Esophagus muscularis mucosa (tissue), 4 donors: ENCODE measurements around the gene ZNF407. TPM values are rescaled to one million over a fixed set of nuclear protein-coding genes. Genes with fewer than 3 reads are reported as not detected.
"Not testable (repeated sequence)": the region's sequence is repeated elsewhere in the genome, so short reads cannot be mapped to it uniquely, and the experiment has no call there.

Experiments used
- DNase-seq: peaks from one replicate; pipeline ENCODE4 v3.0.0-alpha.2; 2017; ENCODE audit errors: extremely low spot score
- H3K27ac ChIP-seq, 4 donors: fragments of 200-600 bp; sonication (generic); replicated peaks in 1 of 4; 1 replicate in 3 of 4; 2 replicates in 1 of 4; pipeline ENCODE4 v1.5.1; 2016 to 2019; ENCODE audit warnings: mild to moderate bottlenecking in 1 of 4
- H3K27me3 ChIP-seq, 4 donors: fragments of 200-600 bp; sonication (generic); one replicate each; pipeline versions ENCODE4 v1.5.1 to v1.6.0; 2016 to 2019
- H3K36me3 ChIP-seq, 4 donors: fragments of 200-600 bp; sonication (generic); one replicate each; pipeline ENCODE4 v1.5.1; 2016 to 2019
- H3K4me1 ChIP-seq, 4 donors: fragments of 200-600 bp; sonication (generic); one replicate each; pipeline ENCODE4 v1.5.1; 2016 to 2019
- H3K4me3 ChIP-seq, 4 donors: fragments of 200-600 bp; sonication (generic); 1 replicate in 2 of 4; 2 replicates in 2 of 4; pipeline ENCODE4 v1.5.1; 2016 to 2019; ENCODE audit warnings: mild to moderate bottlenecking in 4 of 4, moderate library complexity in 1 of 4
- H3K9me3 ChIP-seq, 4 donors: fragments of 200-600 bp; sonication (generic); 1 replicate in 3 of 4; 2 replicates in 1 of 4; pipeline ENCODE4 v1.5.1; 2016 to 2019
- CTCF ChIP-seq, 3 experiments: fragments of 200-600 bp in 2 of 3; fragments of 450-650 bp in 1 of 3; sonication (generic) in 2 of 3; IDR thresholded peaks; one replicate each; pipeline ENCODE4 v1.5.1; 2017 to 2019; ENCODE audit warnings: antibody characterized with exemption in 3 of 3, mild to moderate bottlenecking in 2 of 3, moderate library complexity in 1 of 3
- EP300 ChIP-seq: sonication (generic); formaldehyde crosslinking; IDR thresholded peaks from one replicate; pipeline ENCODE4 v1.6.1; 2017; ENCODE audit warnings: antibody characterized with exemption
- POLR2A ChIP-seq: fragments of 450-650 bp; IDR thresholded peaks from one replicate; pipeline ENCODE4 v1.6.1; 2017; ENCODE audit warnings: antibody characterized with exemption, moderate library complexity, mild to moderate bottlenecking, low read depth
- POLR2AphosphoS5 ChIP-seq, 2 donors: sonication (generic); formaldehyde crosslinking; IDR thresholded peaks; one replicate each; pipeline ENCODE4 v1.6.1; 2017; ENCODE audit warnings: antibody characterized with exemption in 2 of 2
- WGBS: methylation state at CpG from one replicate; pipeline ENCODE4 v1.1.5; 2018; 5-methylcytosine and 5-hydroxymethylcytosine counted together
- intact Hi-C: fragments of 100-400 bp; cut with DNase I; formaldehyde crosslinking; loops from one replicate; pipeline ENCODE4 v1.15.1; 2023
- total RNA-seq, 4 donors: library from RNA; depleted of rRNA; stranded (reverse); fragments of >200 nt; gene quantifications; one replicate each; pipeline versions ENCODE4 v1.1.0 to v1.2.1, GENCODE V29; 2016

ZNF407 gene
- total RNA-seq, 4 donors from 2014 or later = 13.9 to 19.1 (median 17.2) TPM

- no peak for TF ChIP-seq POLR2AphosphoS5 (IDR thresholded peaks at IDR 0.05)
- TF ChIP-seq POLR2A = no peak
- no peak for TF ChIP-seq EP300
- no peak for TF ChIP-seq CTCF (IDR thresholded peaks at IDR 0.05)
- H3K27ac ChIP-seq = no peak overlapping the region
- H3K4me3 ChIP-seq = no peak overlapping the region
- DNase-seq = no peak
- intact Hi-C loops = no loop called here
- H3K9me3 ChIP-seq = no peaks in the 10 kb centered on the region
- no peaks in the 10 kb centered on the region for H3K4me1 ChIP-seq
- no peaks in the 10 kb centered on the region for H3K27me3 ChIP-seq
- WGBS = 88% methylated on average over 16 of the region's 22 CpGs
- no peaks in the 10 kb centered on the region for H3K36me3 ChIP-seq
Observed at GRCh38 chr18:75090336-75090735, 492.7 kb downstream of the ZNF407 start.

GRCh38 chr18:75097491-75098225 lies 500.0 kb downstream of the ZNF407 start:
- no peak overlapping the region for H3K4me3 ChIP-seq
- H3K27me3 ChIP-seq = no peaks in the 10 kb centered on the region
- 94% methylated on average over 4 of the region's 6 CpGs for WGBS
- intact Hi-C loops = no loop called here
- H3K36me3 ChIP-seq = no peaks in the 10 kb centered on the region
- peaks cover 0 to 6% (median 0%) of the 10 kb centered on the region in 4 donors for H3K9me3 ChIP-seq
- no peaks in the 10 kb centered on the region for H3K4me1 ChIP-seq
- DNase-seq = no peak
- TF ChIP-seq POLR2AphosphoS5 (IDR thresholded peaks at IDR 0.05) = no peak
- TF ChIP-seq EP300 = no peak
- TF ChIP-seq POLR2A = no peak
- no peak for TF ChIP-seq CTCF (IDR thresholded peaks at IDR 0.05)
- H3K27ac ChIP-seq = no peak overlapping the region

GRCh38 chr18:75100832-75101630 lies 503.4 kb downstream of the ZNF407 start:
- H3K27me3 ChIP-seq = no peaks in the 10 kb centered on the region
- no peaks in the 10 kb centered on the region for H3K9me3 ChIP-seq
- WGBS = 88% methylated on average over 1 of the region's 3 CpGs
- intact Hi-C loops = no loop called here
- H3K4me1 ChIP-seq = no peaks in the 10 kb centered on the region
- no peak overlapping the region for H3K4me3 ChIP-seq
- TF ChIP-seq EP300 (no peak), POLR2A (no peak), POLR2AphosphoS5 (IDR thresholded peaks at IDR 0.05) (no peak)
- H3K27ac ChIP-seq = no peak overlapping the region
- no peaks in the 10 kb centered on the region for H3K36me3 ChIP-seq
- no peak for DNase-seq

- H3K27me3 ChIP-seq = no peaks in the 10 kb centered on the region
- H3K27ac ChIP-seq = no peak overlapping the region
- H3K9me3 ChIP-seq = no peaks in the 10 kb centered on the region
- no peak overlapping the region for H3K4me3 ChIP-seq
- H3K36me3 ChIP-seq = no peaks in the 10 kb centered on the region
- DNase-seq = no peak
- intact Hi-C loops = no loop called here
- WGBS = 88% methylated on average over 3 of the region's 3 CpGs
- TF ChIP-seq CTCF (IDR thresholded peaks at IDR 0.05) = no peak
- TF ChIP-seq POLR2A = no peak
- no peak for TF ChIP-seq EP300
- no peak for TF ChIP-seq POLR2AphosphoS5 (IDR thresholded peaks at IDR 0.05)
- H3K4me1 ChIP-seq = no peaks in the 10 kb centered on the region
Observed at GRCh38 chr18:75101916-75102315, 504.2 kb downstream of the ZNF407 start.

GRCh38 chr18:75104029-75104428 lies 506.4 kb downstream of the ZNF407 start:
- H3K9me3 ChIP-seq, DNase-seq, H3K27me3 ChIP-seq, H3K4me1 ChIP-seq, H3K36me3 ChIP-seq, intact Hi-C loops, H3K27ac ChIP-seq, H3K4me3 ChIP-seq: not testable (repeated sequence)
- 82% methylated on average over 6 of the region's 6 CpGs for WGBS
